MV-4-11 (cell line): ENCODE measurements around the gene CD164L2.
A peak's percentile ranks its signal among the peaks of the same experiment; 100 is the strongest.

Experiments used
- DNase-seq: peaks from one replicate; lab custom pipeline; 2025; lab: John Stamatoyannopoulos, UW

The CD164L2 gene

GRCh38 chr1:27405074-27405473, 21.9 kb upstream of the CD164L2 start:
- DNase-seq, result no peak

GRCh38 chr1:27403931-27404330, 20.8 kb upstream of the CD164L2 start:
- no peak for DNase-seq

GRCh38 chr1:27403065-27403726, 20.1 kb upstream of the CD164L2 start:
- DNase-seq, result peak; percentile 89

- peak; percentile 73 for DNase-seq
Measured at GRCh38 chr1:27402349-27402754, 19.2 kb upstream of the CD164L2 start.

- DNase-seq, result no peak
Measured at GRCh38 chr1:27400963-27401341, 17.8 kb upstream of the CD164L2 start.

- no peak for DNase-seq
Measured at GRCh38 chr1:27400082-27400962, 17.2 kb upstream of the CD164L2 start.

- DNase-seq, result no peak
Measured at GRCh38 chr1:27399251-27400025, 16.3 kb upstream of the CD164L2 start.

GRCh38 chr1:27398405-27399149, 15.4 kb upstream of the CD164L2 start:
- no peak for DNase-seq

- DNase-seq, result no peak
Measured at GRCh38 chr1:27397749-27398148, 14.6 kb upstream of the CD164L2 start.

GRCh38 chr1:27397110-27397509, 14.0 kb upstream of the CD164L2 start:
- DNase-seq, result no peak

GRCh38 chr1:27395441-27396195, 12.5 kb upstream of the CD164L2 start:
- DNase-seq, result peak; percentile 68

- DNase-seq, result no peak
Measured at GRCh38 chr1:27394925-27395324, 11.8 kb upstream of the CD164L2 start.

- DNase-seq, result no peak
Measured at GRCh38 chr1:27394282-27394658, 11.1 kb upstream of the CD164L2 start.

GRCh38 chr1:27393641-27394281, 10.6 kb upstream of the CD164L2 start:
- no peak for DNase-seq

GRCh38 chr1:27392778-27393635, 9.9 kb upstream of the CD164L2 start:
- no peak for DNase-seq

- DNase-seq, result peak; percentile 86
Measured at GRCh38 chr1:27392096-27392777, 9.1 kb upstream of the CD164L2 start, which contains the start of gene GPR3. GPR3 (plus strand) TSS chr1:27392622; CDS start chr1:27393799, 1,177 bp downstream.

GRCh38 chr1:27391511-27392095, 8.5 kb upstream of the CD164L2 start:
- no peak for DNase-seq

GRCh38 chr1:27388337-27389005, 5.3 kb upstream of the CD164L2 start:
- DNase-seq, result no peak
